Measurements from ENCODE around the gene ENO1.

DNA sequence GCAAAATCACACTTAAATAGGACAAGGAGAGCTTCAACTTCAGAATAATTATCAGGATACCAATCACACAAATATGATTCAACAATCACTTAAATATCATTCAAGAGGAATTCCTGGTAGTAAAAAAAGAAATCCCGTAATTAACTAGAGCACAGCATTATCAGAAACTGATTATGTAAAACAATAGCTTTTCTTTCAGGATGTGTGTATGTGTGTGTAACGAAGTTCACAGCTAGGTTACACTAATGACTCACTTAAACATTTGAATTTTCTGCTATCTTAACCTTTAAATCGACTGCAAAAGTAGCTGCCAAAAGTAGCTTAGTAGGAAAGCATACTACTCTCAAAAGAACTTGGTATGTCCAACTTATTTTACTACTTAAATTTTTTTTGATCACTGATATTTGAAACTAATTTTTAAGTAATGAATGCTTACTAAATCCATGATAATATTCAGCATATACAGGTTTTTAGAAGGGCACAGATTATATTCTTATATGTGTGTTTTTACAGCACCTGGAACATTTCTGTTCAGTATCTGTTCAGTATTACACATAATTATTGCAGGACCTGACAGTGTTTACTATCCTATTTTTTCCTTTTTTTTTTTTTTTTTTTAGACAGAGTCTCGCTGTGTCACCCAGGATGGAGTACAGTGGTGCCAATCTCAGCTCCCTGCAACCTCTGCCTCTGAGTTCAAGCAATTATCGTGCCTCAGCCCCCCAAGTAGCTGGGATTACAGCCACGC lies 65.3 kb downstream of the ENO1 start:
- TF ChIP-seq, protein P1, sequence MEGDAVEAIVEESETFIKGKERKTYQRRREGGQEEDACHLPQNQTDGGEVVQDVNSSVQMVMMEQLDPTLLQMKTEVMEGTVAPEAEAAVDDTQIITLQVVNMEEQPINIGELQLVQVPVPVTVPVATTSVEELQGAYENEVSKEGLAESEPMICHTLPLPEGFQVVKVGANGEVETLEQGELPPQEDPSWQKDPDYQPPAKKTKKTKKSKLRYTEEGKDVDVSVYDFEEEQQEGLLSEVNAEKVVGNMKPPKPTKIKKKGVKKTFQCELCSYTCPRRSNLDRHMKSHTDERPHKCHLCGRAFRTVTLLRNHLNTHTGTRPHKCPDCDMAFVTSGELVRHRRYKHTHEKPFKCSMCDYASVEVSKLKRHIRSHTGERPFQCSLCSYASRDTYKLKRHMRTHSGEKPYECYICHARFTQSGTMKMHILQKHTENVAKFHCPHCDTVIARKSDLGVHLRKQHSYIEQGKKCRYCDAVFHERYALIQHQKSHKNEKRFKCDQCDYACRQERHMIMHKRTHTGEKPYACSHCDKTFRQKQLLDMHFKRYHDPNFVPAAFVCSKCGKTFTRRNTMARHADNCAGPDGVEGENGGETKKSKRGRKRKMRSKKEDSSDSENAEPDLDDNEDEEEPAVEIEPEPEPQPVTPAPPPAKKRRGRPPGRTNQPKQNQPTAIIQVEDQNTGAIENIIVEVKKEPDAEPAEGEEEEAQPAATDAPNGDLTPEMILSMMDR (IDR thresholded peaks at IDR 0.05; ENCODE audit: insufficient read depth, low read depth, low read length) = no peak
- no peak for TF ChIP-seq EZH2 (IDR thresholded peaks at IDR 0.05; ENCODE audit: insufficient read depth, low read length)

Measured in astrocyte (in vitro differentiated cells and primary cell).